ENCODE results near the gene TBC1D9B. TPM values are rescaled to one million over a fixed set of nuclear protein-coding genes. Genes with fewer than 3 reads are reported as not detected.

Gene TBC1D9B
- total RNA-seq, 6 experiments from 2014 or later = 58.7 to 81.9 (median 69.5) TPM

GRCh38 chr5:179817470-179817840 is 90.2 kb downstream of the TBC1D9B start:
- H3K27ac ChIP-seq = peak overlapping the region; percentile 28 to 100 (median 30)
- H3K9me3 ChIP-seq = no peaks in the 10 kb centered on the region
- WGBS (ENCODE audit: insufficient coverage, low coverage, low lambda C conversion rate, missing lambda C conversion rate) = 87% methylated on average over 4 of the region's 8 CpGs
- DNase-seq (no peak), ATAC-seq (no peak)
- TF ChIP-seq CTCF (IDR thresholded peaks at IDR 0.05) = no peak
- no peak for TF ChIP-seq POLR2A (IDR thresholded peaks at IDR 0.05)
- no peaks in the 10 kb centered on the region for H3K27me3 ChIP-seq
- H3K4me1 ChIP-seq = peaks cover 0 to 46% (median 11%) of the 10 kb centered on the region in 4 donors
- H3K36me3 ChIP-seq = peaks cover 0 to 4% (median 0%) of the 10 kb centered on the region in 4 donors
- peak overlapping the region in 2 of 3 donors; percentile 44 to 57 for H3K4me3 ChIP-seq
- intact Hi-C loops (cut with DNase I) = no loop called here

- Histone ChIP-seq H3K4me1 (peaks cover 0 to 41% (median 9%) of the 10 kb centered on the region in 4 donors), H3K4me3 (peak overlapping the region; percentile 40 to 57 (median 44)), H3K27me3 (no peaks in the 10 kb centered on the region), H3K27ac (peak overlapping the region; percentile 28 to 49 (median 30)), H3K9me3 (no peaks in the 10 kb centered on the region), H3K36me3 (no peaks in the 10 kb centered on the region)
- 5% methylated on average over 6 of the region's 72 CpGs for WGBS (ENCODE audit: insufficient coverage, low coverage, low lambda C conversion rate, missing lambda C conversion rate)
- ATAC-seq (no peak), DNase-seq (no peak)
- intact Hi-C loops (cut with DNase I) = no loop called here
- TF ChIP-seq CTCF (IDR thresholded peaks at IDR 0.05) (no peak), POLR2A (IDR thresholded peaks at IDR 0.05) (peak; percentile 11)
Measured at GRCh38 chr5:179816796-179817469, 90.8 kb downstream of the TBC1D9B start.

DNA sequence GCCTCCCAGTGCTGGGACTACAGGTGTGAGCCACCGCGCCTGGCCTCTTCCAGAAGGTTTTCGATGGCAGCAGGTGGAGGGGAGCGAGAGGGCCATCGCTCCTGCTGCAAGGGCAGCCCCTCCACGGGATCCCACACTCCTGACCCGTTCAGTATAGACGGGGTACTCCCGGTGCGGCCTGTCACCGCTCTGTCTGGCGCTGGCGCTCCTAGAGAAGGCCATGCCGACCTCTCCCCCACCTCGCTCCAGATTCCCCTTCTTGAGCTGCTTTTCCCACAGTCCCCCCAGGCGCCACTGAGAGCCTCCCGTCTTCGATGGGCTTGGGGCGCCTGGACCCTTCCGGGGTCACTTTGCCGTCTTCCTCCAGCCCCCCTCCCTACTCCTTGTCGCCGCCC is 91.3 kb downstream of the TBC1D9B start:
- intact Hi-C loops (cut with DNase I) = no loop called here
- no peaks in the 10 kb centered on the region for H3K36me3 ChIP-seq
- 49% methylated on average over 7 of the region's 23 CpGs for WGBS (ENCODE audit: insufficient coverage, low coverage, low lambda C conversion rate, missing lambda C conversion rate)
- H3K27ac ChIP-seq = no peak overlapping the region
- peak overlapping the region; percentile 40 to 57 (median 44) for H3K4me3 ChIP-seq
- no peak for TF ChIP-seq POLR2A (IDR thresholded peaks at IDR 0.05)
- no peak for TF ChIP-seq CTCF (IDR thresholded peaks at IDR 0.05)
- H3K9me3 ChIP-seq = no peaks in the 10 kb centered on the region
- DNase-seq (no peak), ATAC-seq (no peak)
- peaks cover 0 to 39% (median 9%) of the 10 kb centered on the region in 4 donors for H3K4me1 ChIP-seq
- no peaks in the 10 kb centered on the region for H3K27me3 ChIP-seq

DNA sequence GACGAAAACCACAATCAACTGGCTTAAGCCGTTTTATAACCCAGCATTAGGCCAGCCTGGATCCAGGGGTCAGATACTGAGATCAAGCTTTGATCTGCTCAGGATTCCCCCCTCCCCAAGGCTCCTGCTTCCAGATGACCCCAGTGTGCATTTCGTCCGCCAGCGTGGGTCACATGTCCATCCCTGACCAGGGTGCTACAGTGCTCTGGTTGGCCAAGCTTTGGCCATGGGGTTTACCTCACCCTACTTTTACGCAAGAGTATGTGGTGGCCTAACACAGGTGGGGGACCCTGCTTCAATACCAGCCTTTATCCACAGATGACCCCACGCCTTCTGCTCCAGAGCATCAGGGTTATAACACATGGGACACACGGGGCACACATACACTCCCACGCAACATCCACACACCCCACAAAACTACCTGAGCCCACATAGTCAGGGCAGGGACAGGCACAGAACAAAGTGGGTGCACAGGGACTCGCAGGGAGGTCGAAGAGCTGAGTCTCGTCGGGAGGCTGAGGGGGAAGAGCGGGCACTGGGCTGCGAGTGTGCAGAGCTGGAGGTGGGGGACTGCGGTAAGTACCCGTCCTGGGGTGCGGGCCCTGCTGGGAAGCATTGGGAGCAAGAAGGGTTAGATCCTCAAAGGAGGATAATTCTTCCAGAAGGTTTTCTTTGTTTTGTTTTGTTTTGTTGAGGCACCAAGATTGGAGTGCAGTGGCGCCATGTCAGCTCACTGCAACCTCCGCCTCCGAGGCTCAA is 92.0 kb downstream of the TBC1D9B start:
- intact Hi-C loops (cut with DNase I) = no loop called here
- H3K4me1 ChIP-seq = peaks cover 0 to 39% (median 9%) of the 10 kb centered on the region in 4 donors
- WGBS (ENCODE audit: insufficient coverage, low coverage, low lambda C conversion rate, missing lambda C conversion rate) = 90% methylated on average over 13 of the region's 21 CpGs
- no peak overlapping the region for H3K27ac ChIP-seq
- H3K27me3 ChIP-seq = no peaks in the 10 kb centered on the region
- H3K36me3 ChIP-seq = no peaks in the 10 kb centered on the region
- H3K9me3 ChIP-seq = no peaks in the 10 kb centered on the region
- DNase-seq (peak in 1 of 3 donors; percentile 44), ATAC-seq (no peak)
- H3K4me3 ChIP-seq = no peak overlapping the region
- no peak for TF ChIP-seq CTCF (IDR thresholded peaks at IDR 0.05)
- no peak for TF ChIP-seq POLR2A (IDR thresholded peaks at IDR 0.05)
